Stomach smooth muscle (tissue), 2 donors: ENCODE data around the gene DCST2.
"Not testable (repeated sequence)": the region's sequence is repeated elsewhere in the genome, so short reads cannot be mapped to it uniquely, and the experiment has no call there.

Experiments
- H3K27ac ChIP-seq: one replicate; pipeline ENCODE4 v1.7.0; 2013; ENCODE audit warnings: mild to moderate bottlenecking, low read length, inconsistent platforms
- H3K27me3 ChIP-seq, 2 donors: one replicate each; pipeline ENCODE4 v1.7.0; 2013; ENCODE audit warnings: low read length in 2 of 2; ENCODE audit not compliant: insufficient read depth in 2 of 2, control insufficient read depth in 1 of 2
- H3K36me3 ChIP-seq, 2 donors: one replicate each; pipeline ENCODE4 v1.7.0; 2013; ENCODE audit warnings: low read length in 2 of 2; ENCODE audit not compliant: control insufficient read depth in 2 of 2, insufficient read depth in 2 of 2
- H3K4me1 ChIP-seq: one replicate; pipeline ENCODE4 v1.7.0; 2013; ENCODE audit warnings: low read length; ENCODE audit not compliant: control insufficient read depth, insufficient read depth
- H3K4me3 ChIP-seq, 2 donors: one replicate each; pipeline ENCODE4 v1.7.0; 2013; ENCODE audit warnings: low read length in 2 of 2
- H3K9ac ChIP-seq, 2 donors: one replicate each; pipeline ENCODE4 v1.7.0; 2013; ENCODE audit warnings: low read length in 2 of 2, mild to moderate bottlenecking in 1 of 2
- H3K9me3 ChIP-seq, 2 donors: one replicate each; pipeline ENCODE4 v1.7.0; 2013; ENCODE audit warnings: low read length in 2 of 2; ENCODE audit not compliant: control insufficient read depth in 2 of 2
- donor health status: healthy.
- donor health status: Pancreatic carcinoma.

DCST2 gene

GRCh38 chr1:155000411-155000725 lies 33.2 kb downstream of the DCST2 start:
- H3K9me3 ChIP-seq = no peaks in the 10 kb centered on the region
- peaks cover 37% of the 10 kb centered on the region for H3K4me1 ChIP-seq
- peak overlapping the region; percentile 98 for H3K27ac ChIP-seq
- H3K27me3 ChIP-seq = no peaks in the 10 kb centered on the region
- H3K4me3 ChIP-seq = peak overlapping the region; percentile 83 to 91
- no peaks in the 10 kb centered on the region for H3K36me3 ChIP-seq
- H3K9ac ChIP-seq = peak overlapping the region; percentile 69 to 92

DNA sequence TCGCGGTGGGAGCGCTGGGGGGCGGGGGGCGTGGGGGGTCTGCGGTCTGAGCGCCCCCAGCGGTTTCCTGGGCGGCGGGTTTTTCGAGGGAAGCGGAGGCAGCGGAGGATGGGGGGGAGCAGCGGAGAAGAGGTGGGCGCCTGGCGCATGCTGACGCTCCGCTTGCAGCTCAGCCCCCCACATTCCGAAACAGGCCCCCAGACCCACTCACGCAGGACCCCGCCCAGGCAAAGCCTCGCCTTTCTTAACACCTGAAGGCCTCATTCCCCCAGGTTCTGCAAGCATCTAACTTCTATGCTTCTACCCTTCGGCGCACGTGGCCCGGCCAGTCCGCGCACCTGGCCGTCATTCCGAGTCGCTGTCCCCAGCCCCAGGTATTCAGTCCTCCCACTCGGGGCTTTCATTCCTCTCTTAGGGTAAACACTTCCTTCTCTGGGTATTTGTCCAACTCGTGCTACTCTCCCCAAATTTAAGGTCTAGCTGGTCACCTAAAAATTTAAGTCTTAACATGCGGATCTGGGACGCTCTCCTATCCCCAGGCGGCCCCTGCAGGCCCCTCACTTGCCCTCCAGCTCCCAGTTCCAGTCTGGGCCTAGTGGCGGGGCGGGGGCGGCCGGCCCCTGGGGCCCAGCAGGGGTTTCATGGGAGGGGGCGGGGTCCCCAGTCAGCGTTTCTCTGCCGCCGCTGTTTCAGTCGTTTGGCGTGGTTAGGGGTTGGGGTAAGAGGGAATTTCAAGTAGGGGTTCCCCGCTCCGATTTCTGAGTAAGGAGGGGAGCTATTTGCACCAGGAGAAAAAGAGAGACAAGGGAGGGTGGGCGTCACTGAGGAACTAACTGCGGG lies 33.8 kb downstream of the DCST2 start:
- Histone ChIP-seq H3K4me3 (peak overlapping the region; percentile 58 to 83), H3K9ac (peak overlapping the region; percentile 61 to 69), H3K9me3 (no peaks in the 10 kb centered on the region), H3K27ac (peak overlapping the region; percentile 98), H3K27me3 (no peaks in the 10 kb centered on the region), H3K4me1 (peaks cover 32% of the 10 kb centered on the region), H3K36me3 (no peaks in the 10 kb centered on the region)

GRCh38 chr1:154998818-154999570 lies 34.6 kb downstream of the DCST2 start:
- peaks cover 24% of the 10 kb centered on the region for H3K4me1 ChIP-seq
- peak overlapping the region; percentile 46 to 64 for H3K4me3 ChIP-seq
- H3K9ac ChIP-seq = peak overlapping the region; percentile 67 to 71
- H3K36me3 ChIP-seq = no peaks in the 10 kb centered on the region
- H3K27ac ChIP-seq = peak overlapping the region; percentile 98
- H3K9me3 ChIP-seq = no peaks in the 10 kb centered on the region
- H3K27me3 ChIP-seq = no peaks in the 10 kb centered on the region

- Histone ChIP-seq H3K27me3 (no peaks in the 10 kb centered on the region), H3K27ac (no peak overlapping the region), H3K4me1 (peaks cover 22% of the 10 kb centered on the region), H3K9me3 (no peaks in the 10 kb centered on the region), H3K36me3 (no peaks in the 10 kb centered on the region), H3K4me3 (no peak overlapping the region), H3K9ac (no peak overlapping the region)
Measured at GRCh38 chr1:154998201-154998780, 35.3 kb downstream of the DCST2 start.

GRCh38 chr1:154996966-154997701 lies 36.4 kb downstream of the DCST2 start:
- Histone ChIP-seq H3K4me1 (peaks cover 22% of the 10 kb centered on the region), H3K9ac (no peak overlapping the region), H3K36me3 (peaks cover 3 to 4% of the 10 kb centered on the region in 2 donors), H3K4me3 (no peak overlapping the region), H3K9me3 (no peaks in the 10 kb centered on the region), H3K27me3 (no peaks in the 10 kb centered on the region), H3K27ac (no peak overlapping the region)

DNA sequence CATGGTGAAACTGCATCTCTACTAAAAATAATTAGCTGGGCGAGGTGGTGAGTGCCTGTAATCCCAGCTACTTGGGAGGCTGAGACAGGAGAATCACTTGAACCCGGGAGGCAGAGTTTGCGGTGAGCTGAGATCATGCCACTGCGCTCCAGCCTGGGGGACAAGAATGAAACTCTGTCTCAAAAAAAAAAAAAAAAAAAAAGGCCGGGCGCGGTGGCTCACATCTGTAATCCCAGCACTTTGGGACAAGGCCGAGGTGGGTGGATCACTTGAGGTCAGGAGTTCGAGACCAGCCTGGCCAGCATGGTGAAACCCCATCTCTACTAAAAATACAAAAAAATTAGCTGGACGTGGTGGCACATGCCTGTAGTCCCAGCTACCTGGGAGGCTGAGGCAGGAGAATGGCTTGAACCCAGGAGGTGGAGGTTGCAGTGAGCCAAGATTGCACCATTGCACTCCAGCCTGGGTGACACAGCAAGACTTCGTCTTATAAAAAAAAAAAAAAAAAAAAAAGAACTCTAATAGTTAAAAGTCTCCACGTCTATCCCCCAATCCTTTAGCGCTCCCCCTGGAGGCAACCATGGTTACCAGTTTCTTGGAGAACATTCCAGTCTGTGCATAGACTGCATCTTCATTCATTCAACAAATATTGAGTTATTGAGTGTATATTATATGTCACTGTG lies 38.1 kb downstream of the DCST2 start:
- not testable (repeated sequence) for H3K27ac ChIP-seq, H3K27me3 ChIP-seq, H3K9me3 ChIP-seq, H3K36me3 ChIP-seq, H3K9ac ChIP-seq, H3K4me3 ChIP-seq
- H3K4me1 ChIP-seq = peaks cover 19% of the 10 kb centered on the region

DNA sequence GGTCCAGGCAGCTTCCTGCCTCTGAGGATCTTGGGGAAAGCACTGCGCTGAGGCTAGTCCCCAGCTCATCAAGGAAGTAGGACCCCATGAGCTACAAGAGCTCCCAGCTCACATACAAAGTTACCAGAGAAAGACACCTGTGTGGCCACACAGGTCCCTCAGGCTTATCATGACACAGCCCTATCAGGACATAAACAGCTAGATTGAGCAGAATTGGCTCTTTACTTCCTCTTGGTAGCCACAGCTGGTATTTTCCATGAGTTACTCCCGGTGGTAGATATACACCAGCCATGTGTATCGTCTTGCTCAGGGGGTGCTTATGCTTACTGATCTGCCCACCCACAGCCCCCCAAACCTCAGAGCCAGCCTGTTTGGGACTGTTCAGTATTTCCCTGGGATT lies 39.0 kb downstream of the DCST2 start:
- H3K9me3 ChIP-seq = no peaks in the 10 kb centered on the region
- no peak overlapping the region for H3K27ac ChIP-seq
- H3K9ac ChIP-seq = peak overlapping the region in 1 of 2 donors; percentile 36
- H3K36me3 ChIP-seq = peaks cover 12% of the 10 kb centered on the region in 2 donors
- H3K4me1 ChIP-seq = peaks cover 10% of the 10 kb centered on the region
- H3K27me3 ChIP-seq = no peaks in the 10 kb centered on the region
- no peak overlapping the region for H3K4me3 ChIP-seq

DNA sequence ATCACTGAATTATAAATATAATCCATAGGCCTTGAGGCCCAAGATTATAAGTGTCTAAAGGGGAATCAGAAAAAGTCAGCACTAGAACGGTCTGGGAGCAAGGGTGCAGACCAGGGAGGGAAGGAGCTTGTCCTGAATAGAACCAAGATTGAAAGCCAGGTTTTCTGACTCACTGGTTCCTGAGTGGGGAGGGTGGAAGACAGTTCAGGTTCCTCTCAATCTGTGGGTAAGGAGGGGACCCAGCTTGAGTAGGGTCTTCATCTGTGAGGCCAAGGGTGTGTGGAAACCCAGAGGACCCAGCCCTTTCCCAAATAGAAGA lies 39.4 kb downstream of the DCST2 start:
- no peaks in the 10 kb centered on the region for H3K9me3 ChIP-seq
- H3K27me3 ChIP-seq = no peaks in the 10 kb centered on the region
- peaks cover 14 to 16% of the 10 kb centered on the region in 2 donors for H3K36me3 ChIP-seq
- peaks cover 8% of the 10 kb centered on the region for H3K4me1 ChIP-seq
- H3K4me3 ChIP-seq = no peak overlapping the region
- H3K9ac ChIP-seq = peak overlapping the region in 1 of 2 donors; percentile 36
- H3K27ac ChIP-seq = no peak overlapping the region

DNA sequence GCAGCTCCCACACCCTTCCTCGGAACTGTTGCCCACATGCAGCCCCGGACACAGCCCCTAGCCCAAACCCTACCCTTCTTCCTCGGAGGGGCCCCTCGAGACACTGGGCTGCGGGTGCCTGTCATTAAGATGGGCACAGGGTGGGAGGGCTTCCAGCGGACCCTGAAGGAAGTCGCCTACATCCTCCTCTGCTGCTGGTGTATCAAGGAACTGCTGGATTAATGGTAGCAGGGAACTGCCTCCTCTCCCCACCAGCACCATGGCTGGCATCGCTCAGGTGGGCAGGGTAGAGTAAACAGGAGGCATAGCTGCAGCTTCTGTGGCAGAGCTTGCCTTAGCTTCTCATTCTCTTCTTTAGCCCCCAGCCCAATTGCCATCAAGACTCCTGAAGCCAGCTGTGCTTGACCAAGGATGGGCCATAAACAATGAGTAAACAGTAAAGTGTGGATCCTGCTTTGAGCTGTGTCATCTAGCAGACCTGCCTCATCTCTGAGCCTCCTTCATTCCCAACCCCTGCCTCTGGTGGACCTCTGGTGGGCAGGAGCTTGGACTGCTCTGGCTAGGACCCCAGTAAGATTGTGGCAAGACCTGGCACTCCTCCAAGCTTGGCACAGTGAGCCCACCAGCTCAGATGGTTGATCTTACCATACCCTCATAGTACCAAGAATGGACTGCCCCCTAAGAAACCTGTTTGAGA lies 39.9 kb downstream of the DCST2 start, which contains the start of gene LENEP:
Gene LENEP (plus strand): TSS at position 15 of the 697 bp plus-strand sequence. CDS start 22 bp downstream, at position 37.
- H3K4me3 ChIP-seq = no peak within 1 kb of the TSS
- peaks cover 15 to 21% of the 10 kb centered on the region in 2 donors for H3K36me3 ChIP-seq
- H3K9ac ChIP-seq = peak within 1 kb of the TSS in 1 of 2 donors; percentile 36
- no peak within 1 kb of the TSS for H3K27ac ChIP-seq
- H3K27me3 ChIP-seq = no peaks in the 10 kb centered on the region
- H3K9me3 ChIP-seq = no peaks in the 10 kb centered on the region
- H3K4me1 ChIP-seq = peaks cover 6% of the 10 kb centered on the region
